Rectal smooth muscle tissue (tissue), 1 donor: ENCODE measurements around the gene PTRH2.

Experiments used
- H3K27ac ChIP-seq: one replicate; pipeline ENCODE4 v1.7.0; 2013; ENCODE audit warnings: low read depth, low read length, inconsistent platforms
- H3K27me3 ChIP-seq: one replicate; pipeline ENCODE4 v1.7.0; 2013; ENCODE audit warnings: low read length; ENCODE audit not compliant: control insufficient read depth, insufficient read depth
- H3K36me3 ChIP-seq: one replicate; pipeline ENCODE4 v1.7.0; 2013; ENCODE audit warnings: low read length; ENCODE audit not compliant: control insufficient read depth, insufficient read depth
- H3K4me1 ChIP-seq: one replicate; pipeline ENCODE4 v1.7.0; 2013; ENCODE audit warnings: low read length; ENCODE audit not compliant: control insufficient read depth, insufficient read depth
- H3K4me3 ChIP-seq: one replicate; pipeline ENCODE4 v1.7.0; 2013; ENCODE audit warnings: low read length
- H3K9ac ChIP-seq: one replicate; pipeline ENCODE4 v1.7.0; 2013; ENCODE audit warnings: low read length

PTRH2 gene

GRCh38 chr17:59711936-59712335 is 4.7 kb upstream of the PTRH2 start:
- H3K27ac ChIP-seq = no peak overlapping the region
- H3K4me3 ChIP-seq = no peak overlapping the region
- H3K27me3 ChIP-seq = no peaks in the 10 kb centered on the region

GRCh38 chr17:59707971-59708430 is 771 bp upstream of the PTRH2 start:
- peak overlapping the region; percentile 99 for H3K4me3 ChIP-seq
- peak overlapping the region; percentile 96 for H3K27ac ChIP-seq
- no peaks in the 10 kb centered on the region for H3K27me3 ChIP-seq
- H3K36me3 ChIP-seq = no peaks in the 10 kb centered on the region
- peaks cover 20% of the 10 kb centered on the region for H3K4me1 ChIP-seq
- H3K9ac ChIP-seq = peak overlapping the region; percentile 99

More at GRCh38 chr17:59711936-59712335, 4.7 kb upstream of the PTRH2 start:
- Histone ChIP-seq H3K9ac (no peak overlapping the region), H3K36me3 (no peaks in the 10 kb centered on the region), H3K4me1 (peaks cover 15% of the 10 kb centered on the region)

- Histone ChIP-seq H3K9ac (no peak overlapping the region), H3K27ac (no peak overlapping the region), H3K4me1 (peaks cover 8% of the 10 kb centered on the region), H3K36me3 (peaks cover 9% of the 10 kb centered on the region), H3K27me3 (no peaks in the 10 kb centered on the region), H3K4me3 (no peak overlapping the region)
These were observed 4.9 kb downstream of the PTRH2 start for GRCh38 chr17:59702304-59702703.

GRCh38 chr17:59699786-59700185 is 7.4 kb downstream of the PTRH2 start:
- H3K36me3 ChIP-seq = peaks cover 23% of the 10 kb centered on the region
- H3K4me3 ChIP-seq = no peak overlapping the region
- no peaks in the 10 kb centered on the region for H3K4me1 ChIP-seq
- H3K9ac ChIP-seq = no peak overlapping the region
- no peak overlapping the region for H3K27ac ChIP-seq
- no peaks in the 10 kb centered on the region for H3K27me3 ChIP-seq

- no peaks in the 10 kb centered on the region for H3K27me3 ChIP-seq
- H3K9ac ChIP-seq = no peak overlapping the region
- no peak overlapping the region for H3K27ac ChIP-seq
- H3K36me3 ChIP-seq = peaks cover 26% of the 10 kb centered on the region
- no peaks in the 10 kb centered on the region for H3K4me1 ChIP-seq
- H3K4me3 ChIP-seq = no peak overlapping the region
These were observed 8.0 kb downstream of the PTRH2 start for GRCh38 chr17:59699218-59699617.

DNA sequence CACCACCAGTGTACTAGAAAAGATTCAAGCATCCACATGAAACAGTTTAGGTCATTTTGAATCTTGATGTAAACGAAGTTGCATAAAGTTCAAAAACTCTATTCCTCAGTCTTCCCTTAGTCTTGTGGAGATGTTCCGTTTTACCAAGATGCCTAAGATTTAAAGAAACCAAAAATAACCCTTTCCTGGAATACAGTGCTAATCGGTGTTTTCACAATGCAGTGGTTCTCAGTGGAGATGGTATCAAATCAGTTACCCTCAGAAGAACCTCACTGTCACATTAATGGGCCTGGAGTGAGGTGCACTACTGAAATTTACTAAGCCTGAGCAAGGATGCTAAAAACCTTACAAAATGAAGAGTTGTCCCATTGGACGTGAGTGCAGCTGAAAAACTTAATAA is 9.1 kb downstream of the PTRH2 start:
- Histone ChIP-seq H3K4me1 (no peaks in the 10 kb centered on the region), H3K27ac (no peak overlapping the region), H3K4me3 (no peak overlapping the region), H3K27me3 (no peaks in the 10 kb centered on the region), H3K36me3 (peaks cover 34% of the 10 kb centered on the region), H3K9ac (no peak overlapping the region)

DNA sequence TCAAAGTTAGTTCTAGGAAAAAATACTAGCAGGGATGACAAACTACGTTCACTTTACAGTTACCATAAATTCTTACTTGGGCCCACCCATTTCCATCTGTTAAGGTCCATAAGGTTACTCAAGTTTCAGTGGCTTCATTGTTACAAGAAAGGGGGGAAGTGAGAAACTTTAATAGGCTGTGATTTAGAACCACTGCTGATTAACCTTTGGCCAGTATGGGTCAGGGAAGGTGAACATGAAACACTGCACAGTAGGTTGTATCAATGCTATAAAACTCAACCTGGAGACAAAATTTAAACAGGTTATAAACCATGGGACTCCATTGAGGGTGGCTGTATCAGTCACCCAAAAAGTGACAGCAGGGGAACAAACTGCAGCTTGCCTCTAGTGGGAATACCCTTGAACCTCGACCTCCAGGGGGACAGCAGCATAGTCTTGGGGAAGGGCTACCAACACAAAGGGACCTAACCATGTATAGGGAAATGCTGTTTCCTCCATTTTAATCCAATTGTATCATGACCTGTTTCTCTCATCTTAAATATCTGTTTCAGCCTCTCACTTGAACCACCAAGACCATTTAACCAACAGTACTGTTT is 10.4 kb downstream of the PTRH2 start:
- Histone ChIP-seq H3K9ac (no peak overlapping the region), H3K4me3 (no peak overlapping the region), H3K36me3 (peaks cover 36% of the 10 kb centered on the region), H3K27ac (no peak overlapping the region), H3K27me3 (no peaks in the 10 kb centered on the region), H3K4me1 (no peaks in the 10 kb centered on the region)

DNA sequence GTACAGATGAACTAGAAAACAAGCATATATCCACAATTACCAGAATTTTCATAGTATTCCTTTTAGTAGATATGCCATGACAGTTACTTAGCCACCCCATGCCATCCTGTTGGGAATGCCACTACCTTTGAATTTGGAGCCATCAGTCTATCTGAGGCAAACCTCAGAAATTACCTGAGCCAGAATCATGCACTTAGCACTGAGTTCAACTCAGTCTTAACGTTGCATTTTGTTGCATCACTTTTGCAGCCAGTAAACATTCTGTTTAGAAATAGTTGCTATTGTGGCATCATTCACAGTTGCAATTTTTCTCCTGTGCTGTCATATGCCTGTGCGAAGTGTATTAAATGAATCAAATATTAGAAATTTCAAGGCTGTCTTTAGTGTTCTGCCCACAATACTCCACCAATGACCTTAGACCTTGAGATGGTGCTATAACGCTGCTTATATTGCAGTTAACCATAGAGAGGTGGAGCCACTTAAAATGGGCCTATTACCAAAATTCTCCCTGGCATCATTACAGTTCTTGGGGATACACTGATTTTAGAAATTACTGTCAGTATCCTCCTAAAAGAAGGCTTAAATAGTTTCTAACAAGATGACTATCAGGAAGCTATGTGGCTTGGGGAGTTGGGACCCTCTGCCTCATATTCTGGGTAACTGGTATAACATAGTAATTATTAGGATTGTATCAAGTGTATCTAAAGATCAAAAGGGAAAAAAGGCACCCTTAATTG is 11.1 kb downstream of the PTRH2 start:
- Histone ChIP-seq H3K36me3 (peaks cover 36% of the 10 kb centered on the region), H3K27me3 (no peaks in the 10 kb centered on the region), H3K27ac (no peak overlapping the region), H3K4me1 (no peaks in the 10 kb centered on the region), H3K9ac (no peak overlapping the region), H3K4me3 (no peak overlapping the region)

DNA sequence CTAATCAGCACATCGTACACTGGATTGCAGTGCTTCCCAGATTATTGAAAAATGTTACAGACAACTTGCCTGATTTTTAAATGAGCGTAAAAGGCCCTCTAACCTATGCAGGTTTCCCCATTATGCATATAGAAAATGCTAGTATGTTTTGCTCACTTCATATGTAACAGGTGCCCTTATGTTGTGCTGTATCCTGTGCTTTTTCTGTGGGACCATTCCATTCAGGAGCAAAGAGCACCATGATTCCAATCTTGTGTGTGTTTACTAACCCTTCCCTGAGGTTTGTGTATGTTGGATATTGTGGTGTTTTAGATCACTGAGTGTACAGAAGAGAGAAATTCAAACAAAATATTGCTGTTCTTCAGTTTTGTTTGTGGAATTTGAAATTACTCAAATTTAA is 12.9 kb downstream of the PTRH2 start:
- H3K4me3 ChIP-seq = no peak overlapping the region
- H3K4me1 ChIP-seq = no peaks in the 10 kb centered on the region
- H3K36me3 ChIP-seq = peaks cover 38% of the 10 kb centered on the region
- H3K9ac ChIP-seq = no peak overlapping the region
- H3K27ac ChIP-seq = no peak overlapping the region
- H3K27me3 ChIP-seq = no peaks in the 10 kb centered on the region

- H3K36me3 ChIP-seq = peaks cover 34% of the 10 kb centered on the region
- no peaks in the 10 kb centered on the region for H3K27me3 ChIP-seq
- H3K9ac ChIP-seq = no peak overlapping the region
- no peak overlapping the region for H3K4me3 ChIP-seq
- no peaks in the 10 kb centered on the region for H3K4me1 ChIP-seq
- no peak overlapping the region for H3K27ac ChIP-seq
These were observed 13.6 kb downstream of the PTRH2 start for GRCh38 chr17:59693582-59693981.

DNA sequence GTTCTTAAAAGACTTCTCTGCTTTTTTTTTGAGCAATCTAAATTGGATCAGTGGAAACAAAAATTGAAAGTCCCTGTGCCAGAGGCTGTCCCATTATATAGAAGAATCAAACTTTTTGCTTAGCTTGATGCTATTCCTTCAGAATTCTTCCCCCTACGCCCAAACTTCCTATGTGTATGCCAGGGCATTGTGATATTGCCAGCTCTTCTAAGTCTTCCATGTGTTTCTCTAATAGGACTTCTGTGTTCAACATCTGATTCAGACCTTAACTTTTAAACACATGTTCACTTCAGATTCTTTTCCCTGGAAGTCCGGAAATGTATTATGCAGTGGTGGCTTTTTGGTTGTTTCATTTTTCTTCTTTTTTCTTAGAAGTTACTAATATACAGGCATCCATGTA is 18.7 kb downstream of the PTRH2 start:
- no peaks in the 10 kb centered on the region for H3K27me3 ChIP-seq
- H3K36me3 ChIP-seq = peaks cover 28% of the 10 kb centered on the region
- H3K27ac ChIP-seq = no peak overlapping the region

DNA sequence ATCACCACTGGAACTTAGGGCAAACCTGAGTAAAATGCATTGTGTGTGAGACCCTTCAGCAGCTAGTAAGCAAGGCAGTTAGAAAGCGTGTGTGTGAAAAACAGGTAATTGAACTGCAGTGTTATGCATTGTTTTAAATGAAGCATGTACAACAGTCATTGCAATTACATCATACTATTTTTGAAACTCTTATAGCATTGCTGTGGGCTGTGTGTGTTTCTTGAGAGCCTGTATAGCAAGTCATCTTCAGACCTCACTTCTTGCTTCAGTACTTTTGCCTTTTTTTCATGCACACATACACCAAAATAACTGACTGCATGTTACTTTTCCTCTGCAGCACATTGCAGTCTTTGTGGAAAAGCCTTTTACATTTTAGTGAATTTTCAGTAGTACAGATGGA is 19.2 kb downstream of the PTRH2 start:
- Histone ChIP-seq H3K4me1 (no peaks in the 10 kb centered on the region), H3K27ac (no peak overlapping the region), H3K36me3 (peaks cover 26% of the 10 kb centered on the region), H3K27me3 (no peaks in the 10 kb centered on the region), H3K9ac (no peak overlapping the region), H3K4me3 (no peak overlapping the region)

More for the DNA sequence above, 18.7 kb downstream of the PTRH2 start:
- H3K9ac ChIP-seq = no peak overlapping the region
- no peaks in the 10 kb centered on the region for H3K4me1 ChIP-seq
- no peak overlapping the region for H3K4me3 ChIP-seq

GRCh38 chr17:59684967-59685366 is 22.3 kb downstream of the PTRH2 start:
- no peaks in the 10 kb centered on the region for H3K4me1 ChIP-seq
- no peak overlapping the region for H3K4me3 ChIP-seq
- H3K27ac ChIP-seq = no peak overlapping the region
- peaks cover 34% of the 10 kb centered on the region for H3K36me3 ChIP-seq
- H3K27me3 ChIP-seq = no peaks in the 10 kb centered on the region
- no peak overlapping the region for H3K9ac ChIP-seq
